Loucy (cell line): Measurements from ENCODE around the gene ACOT2.
"Not testable (repeated sequence)": the region's sequence is repeated elsewhere in the genome, so short reads cannot be mapped to it uniquely, and the experiment has no call there.

ENCODE experiments used
- EZH2phosphoT487 ChIP-seq: fragments of 200-600 bp; IDR thresholded peaks from 2 replicates; pipeline ENCODE4 v1.6.1; 2018; ENCODE audit warnings: antibody characterized with exemption, mild to moderate bottlenecking, moderate library complexity, borderline replicate concordance
- TF ChIP-seq, protein P1 (sequence below): fragments of 200-600 bp; sonication (generic); conservative IDR thresholded peaks from 2 replicates; pipeline ENCODE4 v1.5.1; 2014; ENCODE audit warnings: mild to moderate bottlenecking, antibody characterized with exemption, low read length

DNA sequence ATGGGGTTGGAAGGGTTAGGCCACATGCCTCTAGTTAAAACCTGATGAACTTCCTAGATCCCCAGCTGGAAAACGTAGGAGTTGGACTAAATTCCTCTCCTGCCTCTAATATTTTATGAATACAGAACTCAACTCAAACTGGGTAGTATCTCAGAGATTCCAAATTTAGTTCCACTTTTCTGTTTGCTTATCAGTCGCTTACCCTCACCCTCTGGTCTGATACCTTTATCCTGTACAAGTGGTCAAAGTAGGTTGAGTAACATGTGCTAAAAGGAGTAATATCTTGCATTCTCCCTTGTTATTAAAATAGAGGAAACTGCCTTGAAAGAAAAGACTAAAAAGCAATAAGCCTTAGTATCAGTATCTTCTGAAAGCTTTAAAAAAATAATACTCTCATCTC is 11.8 kb upstream of the ACOT2 start:
- TF ChIP-seq, protein P1, sequence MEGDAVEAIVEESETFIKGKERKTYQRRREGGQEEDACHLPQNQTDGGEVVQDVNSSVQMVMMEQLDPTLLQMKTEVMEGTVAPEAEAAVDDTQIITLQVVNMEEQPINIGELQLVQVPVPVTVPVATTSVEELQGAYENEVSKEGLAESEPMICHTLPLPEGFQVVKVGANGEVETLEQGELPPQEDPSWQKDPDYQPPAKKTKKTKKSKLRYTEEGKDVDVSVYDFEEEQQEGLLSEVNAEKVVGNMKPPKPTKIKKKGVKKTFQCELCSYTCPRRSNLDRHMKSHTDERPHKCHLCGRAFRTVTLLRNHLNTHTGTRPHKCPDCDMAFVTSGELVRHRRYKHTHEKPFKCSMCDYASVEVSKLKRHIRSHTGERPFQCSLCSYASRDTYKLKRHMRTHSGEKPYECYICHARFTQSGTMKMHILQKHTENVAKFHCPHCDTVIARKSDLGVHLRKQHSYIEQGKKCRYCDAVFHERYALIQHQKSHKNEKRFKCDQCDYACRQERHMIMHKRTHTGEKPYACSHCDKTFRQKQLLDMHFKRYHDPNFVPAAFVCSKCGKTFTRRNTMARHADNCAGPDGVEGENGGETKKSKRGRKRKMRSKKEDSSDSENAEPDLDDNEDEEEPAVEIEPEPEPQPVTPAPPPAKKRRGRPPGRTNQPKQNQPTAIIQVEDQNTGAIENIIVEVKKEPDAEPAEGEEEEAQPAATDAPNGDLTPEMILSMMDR, result not testable (repeated sequence)
- not testable (repeated sequence) for TF ChIP-seq EZH2phosphoT487
